Measurements from ENCODE around the gene UBE2H. TPM values are rescaled to one million over a fixed set of nuclear protein-coding genes. Genes with fewer than 3 reads are reported as not detected.

Gene UBE2H
- total and polyA plus RNA-seq, 4 donors, result 11.9 to 84.2 (median 23.7) TPM

GRCh38 chr7:129886818-129887186 lies 66.0 kb downstream of the UBE2H start:
- H3K4me3 ChIP-seq (ENCODE audit: low read depth in 1 of 3, low read length in 3 of 3), result no peak overlapping the region
- H3K27ac ChIP-seq (ENCODE audit: low read depth in 1 of 2, low read length in 2 of 2), result peak overlapping the region in 1 of 2 donors; percentile 63
- no peak for DNase-seq (ENCODE audit: low spot score)
- no peaks in the 10 kb centered on the region for H3K27me3 ChIP-seq (ENCODE audit: control insufficient read depth in 4 of 4, insufficient read depth in 4 of 4, low read length in 3 of 4)
- no peaks in the 10 kb centered on the region for H3K36me3 ChIP-seq (ENCODE audit: control insufficient read depth in 4 of 4, insufficient read depth in 3 of 4, low read depth in 1 of 4, low read length in 3 of 4)
- H3K9me3 ChIP-seq (ENCODE audit: control insufficient read depth in 4 of 4, low read length in 3 of 4), result no peaks in the 10 kb centered on the region
- H3K4me1 ChIP-seq (ENCODE audit: control insufficient read depth in 4 of 4, insufficient read depth in 4 of 4, low read length in 3 of 4), result peaks cover 0 to 13% (median 6%) of the 10 kb centered on the region in 4 donors
- 76% methylated on average over 3 of the region's 3 CpGs for WGBS
- no peak overlapping the region for H3K9ac ChIP-seq (ENCODE audit: low read depth in 1 of 2, low read length in 2 of 2)
- no peak for TF ChIP-seq RXRA (IDR thresholded peaks at IDR 0.05)

GRCh38 chr7:129886167-129886817 lies 66.5 kb downstream of the UBE2H start:
- WGBS, result 71% methylated on average over 3 of the region's 3 CpGs

GRCh38 chr7:129884495-129884894 lies 68.3 kb downstream of the UBE2H start:
- H3K4me1 ChIP-seq (ENCODE audit: control insufficient read depth in 4 of 4, insufficient read depth in 4 of 4, low read length in 3 of 4), result peaks cover 0 to 13% (median 6%) of the 10 kb centered on the region in 4 donors
- WGBS, result 95% methylated on average over 5 of the region's 5 CpGs

More at GRCh38 chr7:129886167-129886817, 66.5 kb downstream of the UBE2H start:
- peak overlapping the region in 1 of 2 donors; percentile 63 for H3K27ac ChIP-seq (ENCODE audit: low read depth in 1 of 2, low read length in 2 of 2)
- no peaks in the 10 kb centered on the region for H3K27me3 ChIP-seq (ENCODE audit: control insufficient read depth in 4 of 4, insufficient read depth in 4 of 4, low read length in 3 of 4)
- TF ChIP-seq TAF1 (conservative IDR thresholded peaks at IDR 0.05) (no peak), RXRA (IDR thresholded peaks at IDR 0.05) (no peak), GABPA (IDR thresholded peaks at IDR 0.05 in 1 of 2, conservative IDR thresholded peaks at IDR 0.05 in 1 of 2) (no peak), REST (IDR thresholded peaks at IDR 0.05) (no peak), JUND (IDR thresholded peaks at IDR 0.05) (no peak), NR2F2 (IDR thresholded peaks at IDR 0.05) (no peak), RAD21 (IDR thresholded peaks at IDR 0.05) (no peak), ATF3 (IDR thresholded peaks at IDR 0.05) (no peak)
- no peaks in the 10 kb centered on the region for H3K9me3 ChIP-seq (ENCODE audit: control insufficient read depth in 4 of 4, low read length in 3 of 4)
- no peak overlapping the region for H3K9ac ChIP-seq (ENCODE audit: low read depth in 1 of 2, low read length in 2 of 2)
- H3K4me3 ChIP-seq (ENCODE audit: low read depth in 1 of 3, low read length in 3 of 3), result no peak overlapping the region
- no peaks in the 10 kb centered on the region for H3K36me3 ChIP-seq (ENCODE audit: control insufficient read depth in 4 of 4, insufficient read depth in 3 of 4, low read depth in 1 of 4, low read length in 3 of 4)
- DNase-seq (ENCODE audit: low spot score), result no peak
- peaks cover 0 to 13% (median 6%) of the 10 kb centered on the region in 4 donors for H3K4me1 ChIP-seq (ENCODE audit: control insufficient read depth in 4 of 4, insufficient read depth in 4 of 4, low read length in 3 of 4)

More at GRCh38 chr7:129884495-129884894, 68.3 kb downstream of the UBE2H start:
- no peaks in the 10 kb centered on the region for H3K9me3 ChIP-seq (ENCODE audit: control insufficient read depth in 4 of 4, low read length in 3 of 4)
- H3K27me3 ChIP-seq (ENCODE audit: control insufficient read depth in 4 of 4, insufficient read depth in 4 of 4, low read length in 3 of 4), result no peaks in the 10 kb centered on the region
- TF ChIP-seq EGR1 (IDR thresholded peaks at IDR 0.05; ENCODE audit: low read depth in 2 of 2) (no peak), CTCF (IDR thresholded peaks at IDR 0.05; ENCODE audit: low read depth, low read length, missing input control) (no peak), HNF4G (IDR thresholded peaks at IDR 0.05) (no peak), JUND (IDR thresholded peaks at IDR 0.05) (no peak), RXRA (IDR thresholded peaks at IDR 0.05) (no peak), HNF4A (conservative IDR thresholded peaks at IDR 0.05) (no peak), SP1 (IDR thresholded peaks at IDR 0.05) (no peak), FOXA1 (IDR thresholded peaks at IDR 0.05) (no peak), REST (IDR thresholded peaks at IDR 0.05) (no peak)
- H3K36me3 ChIP-seq (ENCODE audit: control insufficient read depth in 4 of 4, insufficient read depth in 3 of 4, low read depth in 1 of 4, low read length in 3 of 4), result peaks cover 0 to 3% (median under 1%) of the 10 kb centered on the region in 4 donors
- H3K9ac ChIP-seq (ENCODE audit: low read depth in 1 of 2, low read length in 2 of 2), result no peak overlapping the region
- H3K27ac ChIP-seq (ENCODE audit: low read depth in 1 of 2, low read length in 2 of 2), result no peak overlapping the region
- H3K4me3 ChIP-seq (ENCODE audit: low read depth in 1 of 3, low read length in 3 of 3), result no peak overlapping the region
- DNase-seq (ENCODE audit: low spot score), result no peak
